NCI-H510A treated with DMSO at 0.1 percent for 48 hours (cell line): ENCODE data around the gene KCNA1.
"Not testable (repeated sequence)": the region's sequence is repeated elsewhere in the genome, so short reads cannot be mapped to it uniquely, and the experiment has no call there.

Experiments used
- DNase-seq: peaks from one replicate; lab custom pipeline; 2025; lab: John Stamatoyannopoulos, UW

KCNA1 gene

GRCh38 chr12:4909734-4910501 is at the start of gene KCNA1:
Gene KCNA1, plus strand, starts transcription at chr12:4909905. Its CDS starts 1,474 bp downstream, at chr12:4911379.
- no peak for DNase-seq

- DNase-seq, result no peak
Measured at GRCh38 chr12:4860741-4861140, 49.0 kb upstream of the KCNA1 start.

GRCh38 chr12:4862809-4863208 is 46.9 kb upstream of the KCNA1 start:
- DNase-seq, result no peak

- no peak for DNase-seq
Measured at GRCh38 chr12:4864575-4864974, 45.1 kb upstream of the KCNA1 start.

- no peak for DNase-seq
Measured at GRCh38 chr12:4865246-4865645, 44.5 kb upstream of the KCNA1 start.

- DNase-seq, result no peak
Measured at GRCh38 chr12:4866299-4866698, 43.4 kb upstream of the KCNA1 start.

GRCh38 chr12:4867384-4867783 is 42.3 kb upstream of the KCNA1 start:
- no peak for DNase-seq

- no peak for DNase-seq
Measured at GRCh38 chr12:4870423-4870822, 39.3 kb upstream of the KCNA1 start.

- DNase-seq, result no peak
Measured at GRCh38 chr12:4871514-4871913, 38.2 kb upstream of the KCNA1 start.

GRCh38 chr12:4873947-4874346 is 35.8 kb upstream of the KCNA1 start:
- DNase-seq, result no peak

- DNase-seq, result no peak
Measured at GRCh38 chr12:4874671-4875070, 35.0 kb upstream of the KCNA1 start.

- not testable (repeated sequence) for DNase-seq
Measured at GRCh38 chr12:4879481-4879880, 30.2 kb upstream of the KCNA1 start.

GRCh38 chr12:4881266-4882064 is 28.2 kb upstream of the KCNA1 start:
- DNase-seq, result no peak

GRCh38 chr12:4891866-4892265 is 17.8 kb upstream of the KCNA1 start:
- DNase-seq, result no peak

GRCh38 chr12:4892418-4892817 is 17.3 kb upstream of the KCNA1 start:
- no peak for DNase-seq

- no peak for DNase-seq
Measured at GRCh38 chr12:4894019-4894418, 15.7 kb upstream of the KCNA1 start.

- DNase-seq, result no peak
Measured at GRCh38 chr12:4899364-4899763, 10.3 kb upstream of the KCNA1 start.

GRCh38 chr12:4900327-4900726 is 9.4 kb upstream of the KCNA1 start:
- no peak for DNase-seq

- DNase-seq, result no peak
Measured at GRCh38 chr12:4905316-4905715, 4.4 kb upstream of the KCNA1 start.

GRCh38 chr12:4908684-4909409 is 858 bp upstream of the KCNA1 start:
- no peak for DNase-seq

- DNase-seq, result no peak
Measured at GRCh38 chr12:4909410-4909733, 333 bp upstream of the KCNA1 start.

- no peak for DNase-seq
Measured at GRCh38 chr12:4910502-4911315, 1.0 kb downstream of the KCNA1 start.
